A549 (cell line): Measurements from ENCODE around the gene KCNRG.

ENCODE experiments used
- BHLHE40 ChIP-seq: IDR thresholded peaks from 2 replicates; pipeline ENCODE4 v1.6.1; 2012; ENCODE audit warnings: low read depth, low read length, inconsistent platforms
- CEBPB ChIP-seq, 2 experiments: fragments of >200 bp in 1 of 2; sonication (Bioruptor Twin) in 1 of 2; formaldehyde crosslinking in 1 of 2; IDR thresholded peaks; 2 replicates each; pipeline ENCODE4 v1.6.1; 2012 to 2016
- CTCF ChIP-seq: fragments of >200 bp; sonication (Bioruptor Twin); formaldehyde crosslinking; IDR thresholded peaks from 3 replicates; pipeline ENCODE4 v1.5.1; 2016
- E2F6 ChIP-seq: IDR thresholded peaks from 2 replicates; pipeline ENCODE4 v1.6.1; 2012; ENCODE audit warnings: low read depth, borderline replicate concordance
- EHF ChIP-seq: fragments of 250-450 bp; sonication (Bioruptor Pico); IDR thresholded peaks from 2 replicates; pipeline ENCODE4 v1.5.0; 2020; ENCODE audit warnings: mild to moderate bottlenecking
- ELK1 ChIP-seq: fragments of 150-350 bp; IDR thresholded peaks from 2 replicates; pipeline ENCODE4 v1.6.1; 2014; ENCODE audit warnings: low read depth, mild to moderate bottlenecking, low read length
- JUN ChIP-seq, 2 experiments: fragments of >200 bp; sonication (Bioruptor Twin); formaldehyde crosslinking; IDR thresholded peaks; 2 replicates in 1 of 2; 3 replicates in 1 of 2; pipeline ENCODE4 v1.6.1; 2016 to 2017
- MAX ChIP-seq: IDR thresholded peaks from 2 replicates; pipeline ENCODE4 v1.6.1; 2012
- MYC ChIP-seq: IDR thresholded peaks from 2 replicates; pipeline ENCODE4 v1.6.1; 2012; ENCODE audit warnings: mild to moderate bottlenecking, inconsistent platforms, low read length, improper control_type of control experiment, borderline replicate concordance
- POLR2A ChIP-seq: IDR thresholded peaks from 2 replicates; pipeline ENCODE4 v1.6.1; 2012; ENCODE audit warnings: mild to moderate bottlenecking, low read length
- POLR2AphosphoS2 ChIP-seq: conservative IDR thresholded peaks from 2 replicates; pipeline ENCODE4 v1.6.1; 2012; ENCODE audit warnings: low read length, improper control_type of control experiment, inconsistent platforms
- RFX5 ChIP-seq: fragments of 450-650 bp; IDR thresholded peaks from 2 replicates; pipeline ENCODE4 v1.7.1; 2014; ENCODE audit warnings: antibody characterized with exemption, mild to moderate bottlenecking, moderate library complexity
- USF2 ChIP-seq: fragments of 450-650 bp; IDR thresholded peaks from 2 replicates; pipeline ENCODE4 v1.6.1; 2014; ENCODE audit warnings: antibody characterized with exemption
- ZC3H11A ChIP-seq: fragments of 450-650 bp; IDR thresholded peaks from 2 replicates; pipeline ENCODE4 v1.6.1; 2014; ENCODE audit warnings: antibody characterized with exemption, mild to moderate bottlenecking

- TF ChIP-seq CTCF (no peak), E2F6 (no peak), ZC3H11A (no peak), POLR2A (no peak), ELK1 (no peak), JUN (IDR thresholded peaks at IDR 0.05) (no peak), USF2 (no peak), CEBPB (IDR thresholded peaks at IDR 0.05) (no peak), RFX5 (no peak), MAX (no peak), EHF (CRISPR knock-in tag) (no peak), MYC (no peak), POLR2AphosphoS2 (no peak), BHLHE40 (no peak)
Observed at GRCh38 chr13:50014386-50014785, 858 bp upstream of the KCNRG start.
